GM12874 (cell line): ENCODE data around the gene EZH2.

Experiments used
- TF ChIP-seq, protein P1 (sequence below): IDR thresholded peaks from 2 replicates; pipeline ENCODE4 v1.5.1; 2011; ENCODE audit warnings: low read depth, mild to moderate bottlenecking, control low read depth, low read length, moderate library complexity; ENCODE audit not compliant: insufficient read depth

The EZH2 gene

DNA sequence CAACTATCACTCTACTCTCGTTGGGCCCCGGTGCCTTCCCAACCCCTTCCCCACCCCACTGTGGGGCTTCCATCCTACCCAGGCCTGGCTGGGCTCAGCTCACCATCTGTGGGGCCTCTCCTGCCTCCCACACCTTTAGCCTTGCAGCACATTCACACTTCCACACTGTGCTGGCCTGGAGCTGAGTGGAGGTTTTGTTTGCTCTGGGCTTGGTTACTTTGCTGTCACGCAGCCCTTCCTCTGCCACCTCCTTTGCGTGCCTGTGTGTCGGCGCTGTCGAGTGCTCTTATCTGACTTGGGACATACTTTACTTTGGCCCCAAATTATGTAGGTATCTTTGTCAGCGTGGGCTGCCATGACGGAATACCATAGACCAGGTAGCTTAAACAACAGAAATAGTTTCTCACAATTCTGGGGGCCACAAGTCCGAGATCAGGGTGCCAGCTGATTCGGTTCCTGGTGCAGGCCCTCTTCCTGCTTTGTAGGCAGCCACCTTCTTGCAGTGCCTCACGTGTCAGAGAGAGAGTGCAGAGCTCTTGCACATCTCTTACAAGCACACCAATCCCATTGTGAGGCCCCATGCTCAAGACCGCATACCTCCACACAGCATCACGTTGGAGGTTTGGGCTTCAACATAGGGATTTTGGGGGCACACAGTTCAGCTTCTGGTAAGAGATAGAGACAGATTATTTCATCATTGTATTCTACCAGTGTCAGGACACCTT, 96.4 kb downstream of the EZH2 start:
- TF ChIP-seq, protein P1, sequence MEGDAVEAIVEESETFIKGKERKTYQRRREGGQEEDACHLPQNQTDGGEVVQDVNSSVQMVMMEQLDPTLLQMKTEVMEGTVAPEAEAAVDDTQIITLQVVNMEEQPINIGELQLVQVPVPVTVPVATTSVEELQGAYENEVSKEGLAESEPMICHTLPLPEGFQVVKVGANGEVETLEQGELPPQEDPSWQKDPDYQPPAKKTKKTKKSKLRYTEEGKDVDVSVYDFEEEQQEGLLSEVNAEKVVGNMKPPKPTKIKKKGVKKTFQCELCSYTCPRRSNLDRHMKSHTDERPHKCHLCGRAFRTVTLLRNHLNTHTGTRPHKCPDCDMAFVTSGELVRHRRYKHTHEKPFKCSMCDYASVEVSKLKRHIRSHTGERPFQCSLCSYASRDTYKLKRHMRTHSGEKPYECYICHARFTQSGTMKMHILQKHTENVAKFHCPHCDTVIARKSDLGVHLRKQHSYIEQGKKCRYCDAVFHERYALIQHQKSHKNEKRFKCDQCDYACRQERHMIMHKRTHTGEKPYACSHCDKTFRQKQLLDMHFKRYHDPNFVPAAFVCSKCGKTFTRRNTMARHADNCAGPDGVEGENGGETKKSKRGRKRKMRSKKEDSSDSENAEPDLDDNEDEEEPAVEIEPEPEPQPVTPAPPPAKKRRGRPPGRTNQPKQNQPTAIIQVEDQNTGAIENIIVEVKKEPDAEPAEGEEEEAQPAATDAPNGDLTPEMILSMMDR, result no peak

DNA sequence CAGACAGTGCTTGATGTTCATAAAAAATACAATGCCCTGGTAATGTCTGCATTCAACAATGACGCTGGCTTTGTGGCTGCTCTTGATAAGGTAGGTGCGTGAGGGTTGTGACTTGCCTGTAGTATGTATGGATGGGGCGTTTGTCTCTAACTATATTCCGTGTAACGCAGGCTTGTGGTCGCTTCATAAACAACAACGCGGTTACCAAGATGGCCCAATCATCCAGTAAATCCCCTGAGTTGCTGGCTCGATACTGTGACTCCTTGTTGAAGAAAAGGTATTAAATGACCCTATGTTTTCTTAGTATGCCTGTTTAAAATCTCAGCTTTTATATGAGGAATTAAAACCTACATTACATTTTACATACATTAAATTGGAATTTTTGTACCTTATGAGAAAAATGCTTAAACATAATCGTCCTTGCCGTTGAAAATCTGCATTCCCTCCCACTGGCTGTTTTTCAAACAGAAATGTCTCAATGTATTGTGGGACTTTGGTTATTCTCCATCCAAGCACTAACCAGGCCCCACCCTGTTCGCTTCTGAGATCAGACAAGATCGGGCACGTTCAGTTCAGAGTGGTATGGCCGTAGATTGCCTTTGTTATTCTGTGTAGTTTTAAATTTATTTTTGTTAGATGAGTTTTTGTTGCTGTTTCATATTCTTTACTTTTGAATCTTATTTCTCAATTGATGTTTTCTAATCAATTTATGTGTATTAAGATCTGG, 100.1 kb downstream of the EZH2 start:
- TF ChIP-seq, protein P1, result no peak

DNA sequence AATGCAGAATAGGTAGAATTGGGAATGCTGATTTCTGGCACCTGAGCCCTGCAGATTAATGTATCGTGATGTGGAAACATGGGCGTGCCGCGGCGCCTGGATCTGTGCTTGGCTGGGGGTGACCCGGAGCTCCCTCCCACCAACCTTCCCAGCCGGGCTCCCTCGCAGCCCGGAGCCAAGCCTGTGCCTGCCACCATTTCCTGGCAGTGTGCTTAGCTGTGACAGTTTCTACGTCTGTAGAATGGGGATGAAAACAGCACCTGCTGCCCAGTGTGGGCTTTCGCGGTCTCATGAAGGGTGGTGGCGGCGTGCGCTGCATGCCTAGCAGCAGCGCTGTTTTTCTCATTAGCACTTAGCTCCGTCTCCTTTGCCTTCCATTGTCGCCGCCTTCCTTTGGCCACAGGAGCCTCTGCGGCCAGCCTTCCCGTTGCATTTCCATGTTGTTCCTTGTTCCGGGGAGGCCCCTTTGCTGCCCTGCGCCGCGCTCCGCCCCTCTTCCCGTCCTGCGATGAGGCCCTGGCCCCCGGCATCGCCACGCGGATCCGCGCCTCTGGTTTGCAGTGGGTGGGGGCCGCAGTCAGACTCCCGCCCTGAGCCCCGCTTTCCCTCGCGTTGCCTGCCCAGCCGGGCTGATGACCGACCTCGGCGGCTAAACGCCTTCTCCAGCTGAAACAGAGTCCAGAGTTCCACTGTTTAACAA, 101.2 kb downstream of the EZH2 start:
- TF ChIP-seq, protein P1, result no peak

DNA sequence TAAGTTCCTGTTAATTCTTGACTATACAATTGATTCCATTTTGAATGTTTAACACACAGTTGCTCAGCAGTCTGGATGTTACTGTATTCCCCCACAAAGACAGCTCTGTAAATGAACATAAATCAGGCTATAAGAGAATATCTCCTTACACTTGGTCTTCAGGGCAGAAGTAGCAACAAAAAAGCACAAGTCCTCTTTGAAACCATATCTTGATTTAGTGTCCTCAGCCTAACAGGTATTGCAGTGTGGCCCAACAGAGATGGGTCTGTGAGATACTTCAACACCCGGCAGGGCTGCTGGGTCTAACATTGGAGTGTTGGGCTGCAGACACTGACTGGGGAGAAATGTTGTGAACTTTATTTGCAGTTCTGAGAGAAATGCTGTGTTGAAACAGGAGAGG, 109.6 kb downstream of the EZH2 start:
- TF ChIP-seq, protein P1, result no peak

DNA sequence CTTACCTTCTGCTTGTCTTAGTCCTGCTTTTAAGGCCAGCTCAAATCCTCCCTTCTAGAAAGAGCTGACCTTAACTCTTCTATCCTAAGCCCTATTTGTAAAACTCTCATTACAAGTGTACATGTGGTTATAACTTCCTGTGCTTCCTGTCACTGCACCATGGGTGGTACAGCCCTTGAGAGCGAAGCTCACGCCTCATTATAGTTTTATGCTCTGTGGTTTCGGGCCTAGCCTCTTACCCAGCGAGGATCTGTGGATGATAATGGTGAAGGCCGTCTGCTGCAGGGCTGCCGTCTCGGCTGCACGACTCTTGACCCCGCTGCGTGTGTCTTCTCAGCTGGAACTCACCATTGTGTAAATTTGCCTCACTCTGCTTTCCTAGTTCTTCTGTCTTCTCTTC, 110.8 kb downstream of the EZH2 start:
- TF ChIP-seq, protein P1, result no peak

DNA sequence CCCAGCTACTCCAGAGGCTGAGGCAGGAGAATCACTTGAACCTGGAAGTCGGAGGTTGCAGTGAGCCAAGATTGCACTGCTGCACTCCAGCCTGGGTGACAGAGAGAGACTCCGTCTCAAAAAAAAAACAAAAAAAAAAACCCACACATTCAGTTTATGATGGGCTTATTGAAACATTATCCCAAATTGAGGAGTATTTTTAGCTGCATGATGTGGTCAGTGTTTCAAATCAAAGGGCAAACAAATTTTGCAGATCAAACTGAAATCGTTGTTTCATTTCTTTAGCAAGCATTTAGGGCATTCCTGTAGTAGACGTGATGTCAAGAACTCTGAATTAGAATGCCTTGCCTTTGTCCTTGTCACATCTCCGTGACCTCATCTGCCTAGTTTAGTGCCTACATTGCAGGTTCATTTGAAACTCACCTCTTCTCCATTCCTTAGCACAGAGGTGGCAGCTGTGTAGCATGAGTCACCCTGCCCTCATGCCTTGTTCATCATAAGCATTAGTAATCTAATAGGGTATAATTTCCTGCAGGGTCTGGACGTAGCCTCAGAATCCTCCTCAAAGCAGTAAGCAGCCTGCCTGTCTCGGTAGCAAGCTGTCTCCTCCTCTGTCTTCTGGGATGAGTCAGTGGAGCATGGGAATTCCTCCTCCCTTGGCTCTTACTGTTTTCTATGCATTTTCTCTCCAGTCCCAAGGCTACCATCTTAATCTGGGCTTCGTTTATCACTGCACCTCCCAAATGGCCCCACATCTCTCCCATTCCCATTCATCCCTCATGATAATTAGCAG, 111.6 kb downstream of the EZH2 start:
- TF ChIP-seq, protein P1, result no peak
